ENCODE data around the gene RAD52.
"Not testable (repeated sequence)": the region's sequence is repeated elsewhere in the genome, so short reads cannot be mapped to it uniquely, and the experiment has no call there.

Gene RAD52

DNA sequence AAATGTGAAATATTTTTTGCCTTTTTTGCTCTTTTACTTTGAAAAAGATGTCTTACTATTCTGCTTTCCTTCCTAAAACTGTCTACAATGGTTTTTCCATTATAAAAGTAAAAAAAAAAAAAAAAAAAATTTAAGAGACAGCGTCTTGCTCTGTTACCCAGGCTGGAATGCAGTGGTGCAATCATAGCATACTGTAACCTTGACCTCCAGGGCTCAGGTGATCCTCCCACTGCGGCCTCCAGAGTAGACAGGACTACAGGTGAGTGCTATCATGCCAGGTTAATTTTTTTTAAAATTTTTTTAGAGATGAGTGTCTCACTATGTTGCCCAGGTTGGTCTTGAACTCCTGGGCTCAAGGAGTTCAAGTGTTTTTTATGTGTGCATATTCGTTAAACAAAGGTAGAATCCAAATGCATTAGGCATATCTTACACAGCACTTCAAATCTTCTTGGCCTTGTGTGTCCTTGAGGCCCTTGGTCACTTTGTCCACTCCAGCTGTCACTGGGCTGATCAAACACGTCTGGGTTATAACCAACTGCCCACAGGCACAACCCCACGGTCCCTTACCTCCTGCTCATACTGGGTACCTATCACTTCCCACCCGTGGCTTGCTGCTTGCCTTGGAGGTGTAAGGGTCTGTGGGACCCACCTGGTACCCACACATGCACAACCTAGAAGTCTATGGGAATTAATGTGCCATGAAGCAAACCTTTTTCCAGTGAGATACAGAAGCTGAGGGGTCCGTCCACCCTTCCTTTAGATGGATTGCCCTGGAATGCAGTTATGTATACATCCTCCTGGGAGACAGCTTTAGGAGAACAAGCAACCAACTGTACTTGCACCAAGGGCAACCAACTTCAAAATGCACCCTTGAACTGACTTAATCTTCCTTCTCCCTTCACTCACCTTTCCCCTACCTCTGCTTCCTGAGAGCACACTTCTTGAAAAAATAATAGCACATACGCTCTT is 12.8 kb downstream of the RAD52 start:
- H3K27me3 ChIP-seq (replicated peaks; ENCODE audit: control insufficient read depth, insufficient read depth, low read length) = no peaks in the 10 kb centered on the region
- TF ChIP-seq, protein P1, sequence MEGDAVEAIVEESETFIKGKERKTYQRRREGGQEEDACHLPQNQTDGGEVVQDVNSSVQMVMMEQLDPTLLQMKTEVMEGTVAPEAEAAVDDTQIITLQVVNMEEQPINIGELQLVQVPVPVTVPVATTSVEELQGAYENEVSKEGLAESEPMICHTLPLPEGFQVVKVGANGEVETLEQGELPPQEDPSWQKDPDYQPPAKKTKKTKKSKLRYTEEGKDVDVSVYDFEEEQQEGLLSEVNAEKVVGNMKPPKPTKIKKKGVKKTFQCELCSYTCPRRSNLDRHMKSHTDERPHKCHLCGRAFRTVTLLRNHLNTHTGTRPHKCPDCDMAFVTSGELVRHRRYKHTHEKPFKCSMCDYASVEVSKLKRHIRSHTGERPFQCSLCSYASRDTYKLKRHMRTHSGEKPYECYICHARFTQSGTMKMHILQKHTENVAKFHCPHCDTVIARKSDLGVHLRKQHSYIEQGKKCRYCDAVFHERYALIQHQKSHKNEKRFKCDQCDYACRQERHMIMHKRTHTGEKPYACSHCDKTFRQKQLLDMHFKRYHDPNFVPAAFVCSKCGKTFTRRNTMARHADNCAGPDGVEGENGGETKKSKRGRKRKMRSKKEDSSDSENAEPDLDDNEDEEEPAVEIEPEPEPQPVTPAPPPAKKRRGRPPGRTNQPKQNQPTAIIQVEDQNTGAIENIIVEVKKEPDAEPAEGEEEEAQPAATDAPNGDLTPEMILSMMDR (IDR thresholded peaks at IDR 0.05; ENCODE audit: insufficient read depth, low read length, poor library complexity, severe bottlenecking) = no peak
- no peaks in the 10 kb centered on the region; the same call in 1 of the 2 replicates for H3K36me3 ChIP-seq (ENCODE audit: control insufficient read depth, insufficient read depth, low read length)
- H3K4me3 ChIP-seq (replicated peaks; ENCODE audit: low read depth, low read length) = no peak overlapping the region
- DNase-seq (ENCODE audit: extremely low read depth, insufficient read length) = no peak

- not testable (repeated sequence) for H3K36me3 ChIP-seq (ENCODE audit: control insufficient read depth, insufficient read depth, low read length); DNase-seq (ENCODE audit: extremely low read depth, insufficient read length); H3K27me3 ChIP-seq (replicated peaks; ENCODE audit: control insufficient read depth, insufficient read depth, low read length); H3K4me3 ChIP-seq (replicated peaks; ENCODE audit: low read depth, low read length)
These were observed 13.6 kb downstream of the RAD52 start for GRCh38 chr12:935891-936290.

- Histone ChIP-seq H3K36me3 (ENCODE audit: control insufficient read depth, insufficient read depth, low read length) (peaks cover 7% of the 10 kb centered on the region), H3K4me3 (replicated peaks; ENCODE audit: low read depth, low read length) (no peak overlapping the region), H3K27me3 (replicated peaks; ENCODE audit: control insufficient read depth, insufficient read depth, low read length) (no peaks in the 10 kb centered on the region)
- TF ChIP-seq, protein P1 (IDR thresholded peaks at IDR 0.05; ENCODE audit: insufficient read depth, low read length, poor library complexity, severe bottlenecking) = no peak
- no peak for DNase-seq (ENCODE audit: extremely low read depth, insufficient read length)
These were observed 17.9 kb downstream of the RAD52 start for GRCh38 chr12:931591-931990.

GRCh38 chr12:931060-931459 is 18.4 kb downstream of the RAD52 start:
- DNase-seq (ENCODE audit: extremely low read depth, insufficient read length) = no peak
- no peaks in the 10 kb centered on the region for H3K27me3 ChIP-seq (replicated peaks; ENCODE audit: control insufficient read depth, insufficient read depth, low read length)
- H3K4me3 ChIP-seq (replicated peaks; ENCODE audit: low read depth, low read length) = no peak overlapping the region
- peaks cover 7% of the 10 kb centered on the region for H3K36me3 ChIP-seq (ENCODE audit: control insufficient read depth, insufficient read depth, low read length)
- TF ChIP-seq, protein P1 (IDR thresholded peaks at IDR 0.05; ENCODE audit: insufficient read depth, low read length, poor library complexity, severe bottlenecking) = no peak

DNA sequence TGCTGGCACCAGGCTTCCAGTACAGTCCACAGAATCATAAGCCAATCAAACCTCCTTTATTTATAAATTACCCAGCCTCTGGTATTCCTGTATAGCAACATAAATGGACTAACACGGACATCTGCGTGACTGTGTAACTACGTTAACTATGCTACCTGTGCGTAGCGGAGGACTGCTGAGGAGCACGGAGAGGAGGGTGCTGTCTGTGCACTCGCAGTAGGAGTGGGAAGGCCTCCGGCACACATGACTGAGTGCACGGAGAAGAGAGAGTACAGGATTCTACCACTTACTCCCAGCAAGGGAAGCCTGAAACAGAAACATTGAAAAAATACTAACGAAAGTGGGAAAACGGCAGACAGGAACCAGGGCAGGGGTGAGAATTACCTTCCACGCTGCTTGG is 22.9 kb downstream of the RAD52 start:
- no peak for DNase-seq (ENCODE audit: extremely low read depth, insufficient read length)
- TF ChIP-seq, protein P1 (IDR thresholded peaks at IDR 0.05; ENCODE audit: insufficient read depth, low read length, poor library complexity, severe bottlenecking) = no peak
- H3K4me3 ChIP-seq (replicated peaks; ENCODE audit: low read depth, low read length) = no peak overlapping the region
- peaks cover 9% of the 10 kb centered on the region for H3K36me3 ChIP-seq (ENCODE audit: control insufficient read depth, insufficient read depth, low read length)
- H3K27me3 ChIP-seq (replicated peaks; ENCODE audit: control insufficient read depth, insufficient read depth, low read length) = no peaks in the 10 kb centered on the region

GRCh38 chr12:922285-922684 is 27.2 kb downstream of the RAD52 start:
- H3K27me3 ChIP-seq (replicated peaks; ENCODE audit: control insufficient read depth, insufficient read depth, low read length) = no peaks in the 10 kb centered on the region
- H3K4me3 ChIP-seq (replicated peaks; ENCODE audit: low read depth, low read length) = no peak overlapping the region
- no peak for DNase-seq (ENCODE audit: extremely low read depth, insufficient read length)
- peaks cover 8% of the 10 kb centered on the region for H3K36me3 ChIP-seq (ENCODE audit: control insufficient read depth, insufficient read depth, low read length)
- TF ChIP-seq, protein P1 (IDR thresholded peaks at IDR 0.05; ENCODE audit: insufficient read depth, low read length, poor library complexity, severe bottlenecking) = no peak

Data from GM06990 (cell line).